H1 (cell line): ENCODE results near the gene ARHGEF28. TPM values are rescaled to one million over a fixed set of nuclear protein-coding genes. Genes with fewer than 3 reads are reported as not detected.

Experiments used
- CBX8 ChIP-seq: fragments of 300-800, 300-1000 bp; sonication (generic); IDR thresholded peaks from 2 replicates; pipeline ENCODE4 v1.7.1; 2016; ENCODE audit warnings: low read depth, low read length, borderline replicate concordance
- polyA plus RNA-seq, 7 experiments: library from polyadenylated mRNA; depleted of rRNA in 3 of 7; stranded (reverse) in 5 of 7; unstranded in 2 of 7; fragments of >200 nt in 5 of 7; fragments of 200-250 nt in 2 of 7; gene quantifications; 1 replicate in 5 of 7; 2 replicates in 1 of 7; 4 replicates in 1 of 7; pipeline versions ENCODE4 v1.2.1 to v1.2.3, GENCODE V29; 2011 to 2013; ENCODE audit warnings: missing spikeins in 2 of 7, mixed read lengths in 2 of 7
- total RNA-seq: library from RNA; stranded (reverse); fragmentation: NEBNext Ultra II Directional; extraction: Animal tissue kit (Norgen Biotek cat#: 25700); gene quantifications from 2 replicates; pipeline ENCODE4 v1.2.1, GENCODE V29; 2021
- TF ChIP-seq, protein P1 (sequence below): fragments of 300-600 bp; sonication (generic); IDR thresholded peaks from 2 replicates; pipeline ENCODE4 v1.7.1; 2012; ENCODE audit warnings: low read length, moderate library complexity, mild to moderate bottlenecking, inconsistent platforms; ENCODE audit not compliant: insufficient replicate concordance

ARHGEF28 gene
- total and polyA plus RNA-seq, 2 of the 8 experiments (the other 6 are each of a cell fraction or from before 2014, with no cell fraction given): 0.33 to 1.0 TPM

DNA sequence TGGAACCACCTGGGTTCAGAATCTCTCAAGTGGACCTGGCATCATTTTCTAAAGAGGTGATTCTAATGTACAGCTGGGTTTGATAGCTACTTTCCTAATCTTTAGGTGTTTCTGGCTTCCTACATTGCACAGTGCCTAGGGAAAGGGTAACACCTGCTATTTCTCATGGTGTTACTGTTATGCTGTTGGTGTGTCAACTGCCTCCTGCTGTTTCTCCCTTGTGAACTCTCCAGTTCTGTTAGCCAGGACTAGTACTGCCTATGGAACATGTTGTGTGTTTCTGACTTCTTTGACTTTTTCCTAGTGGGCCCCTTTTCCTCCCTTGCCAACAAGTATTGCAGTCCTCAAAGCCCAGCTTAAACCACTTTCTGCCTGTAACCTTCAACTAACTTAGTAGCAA lies 5.5 kb downstream of the ARHGEF28 start (continued):
- TF ChIP-seq, protein P1, sequence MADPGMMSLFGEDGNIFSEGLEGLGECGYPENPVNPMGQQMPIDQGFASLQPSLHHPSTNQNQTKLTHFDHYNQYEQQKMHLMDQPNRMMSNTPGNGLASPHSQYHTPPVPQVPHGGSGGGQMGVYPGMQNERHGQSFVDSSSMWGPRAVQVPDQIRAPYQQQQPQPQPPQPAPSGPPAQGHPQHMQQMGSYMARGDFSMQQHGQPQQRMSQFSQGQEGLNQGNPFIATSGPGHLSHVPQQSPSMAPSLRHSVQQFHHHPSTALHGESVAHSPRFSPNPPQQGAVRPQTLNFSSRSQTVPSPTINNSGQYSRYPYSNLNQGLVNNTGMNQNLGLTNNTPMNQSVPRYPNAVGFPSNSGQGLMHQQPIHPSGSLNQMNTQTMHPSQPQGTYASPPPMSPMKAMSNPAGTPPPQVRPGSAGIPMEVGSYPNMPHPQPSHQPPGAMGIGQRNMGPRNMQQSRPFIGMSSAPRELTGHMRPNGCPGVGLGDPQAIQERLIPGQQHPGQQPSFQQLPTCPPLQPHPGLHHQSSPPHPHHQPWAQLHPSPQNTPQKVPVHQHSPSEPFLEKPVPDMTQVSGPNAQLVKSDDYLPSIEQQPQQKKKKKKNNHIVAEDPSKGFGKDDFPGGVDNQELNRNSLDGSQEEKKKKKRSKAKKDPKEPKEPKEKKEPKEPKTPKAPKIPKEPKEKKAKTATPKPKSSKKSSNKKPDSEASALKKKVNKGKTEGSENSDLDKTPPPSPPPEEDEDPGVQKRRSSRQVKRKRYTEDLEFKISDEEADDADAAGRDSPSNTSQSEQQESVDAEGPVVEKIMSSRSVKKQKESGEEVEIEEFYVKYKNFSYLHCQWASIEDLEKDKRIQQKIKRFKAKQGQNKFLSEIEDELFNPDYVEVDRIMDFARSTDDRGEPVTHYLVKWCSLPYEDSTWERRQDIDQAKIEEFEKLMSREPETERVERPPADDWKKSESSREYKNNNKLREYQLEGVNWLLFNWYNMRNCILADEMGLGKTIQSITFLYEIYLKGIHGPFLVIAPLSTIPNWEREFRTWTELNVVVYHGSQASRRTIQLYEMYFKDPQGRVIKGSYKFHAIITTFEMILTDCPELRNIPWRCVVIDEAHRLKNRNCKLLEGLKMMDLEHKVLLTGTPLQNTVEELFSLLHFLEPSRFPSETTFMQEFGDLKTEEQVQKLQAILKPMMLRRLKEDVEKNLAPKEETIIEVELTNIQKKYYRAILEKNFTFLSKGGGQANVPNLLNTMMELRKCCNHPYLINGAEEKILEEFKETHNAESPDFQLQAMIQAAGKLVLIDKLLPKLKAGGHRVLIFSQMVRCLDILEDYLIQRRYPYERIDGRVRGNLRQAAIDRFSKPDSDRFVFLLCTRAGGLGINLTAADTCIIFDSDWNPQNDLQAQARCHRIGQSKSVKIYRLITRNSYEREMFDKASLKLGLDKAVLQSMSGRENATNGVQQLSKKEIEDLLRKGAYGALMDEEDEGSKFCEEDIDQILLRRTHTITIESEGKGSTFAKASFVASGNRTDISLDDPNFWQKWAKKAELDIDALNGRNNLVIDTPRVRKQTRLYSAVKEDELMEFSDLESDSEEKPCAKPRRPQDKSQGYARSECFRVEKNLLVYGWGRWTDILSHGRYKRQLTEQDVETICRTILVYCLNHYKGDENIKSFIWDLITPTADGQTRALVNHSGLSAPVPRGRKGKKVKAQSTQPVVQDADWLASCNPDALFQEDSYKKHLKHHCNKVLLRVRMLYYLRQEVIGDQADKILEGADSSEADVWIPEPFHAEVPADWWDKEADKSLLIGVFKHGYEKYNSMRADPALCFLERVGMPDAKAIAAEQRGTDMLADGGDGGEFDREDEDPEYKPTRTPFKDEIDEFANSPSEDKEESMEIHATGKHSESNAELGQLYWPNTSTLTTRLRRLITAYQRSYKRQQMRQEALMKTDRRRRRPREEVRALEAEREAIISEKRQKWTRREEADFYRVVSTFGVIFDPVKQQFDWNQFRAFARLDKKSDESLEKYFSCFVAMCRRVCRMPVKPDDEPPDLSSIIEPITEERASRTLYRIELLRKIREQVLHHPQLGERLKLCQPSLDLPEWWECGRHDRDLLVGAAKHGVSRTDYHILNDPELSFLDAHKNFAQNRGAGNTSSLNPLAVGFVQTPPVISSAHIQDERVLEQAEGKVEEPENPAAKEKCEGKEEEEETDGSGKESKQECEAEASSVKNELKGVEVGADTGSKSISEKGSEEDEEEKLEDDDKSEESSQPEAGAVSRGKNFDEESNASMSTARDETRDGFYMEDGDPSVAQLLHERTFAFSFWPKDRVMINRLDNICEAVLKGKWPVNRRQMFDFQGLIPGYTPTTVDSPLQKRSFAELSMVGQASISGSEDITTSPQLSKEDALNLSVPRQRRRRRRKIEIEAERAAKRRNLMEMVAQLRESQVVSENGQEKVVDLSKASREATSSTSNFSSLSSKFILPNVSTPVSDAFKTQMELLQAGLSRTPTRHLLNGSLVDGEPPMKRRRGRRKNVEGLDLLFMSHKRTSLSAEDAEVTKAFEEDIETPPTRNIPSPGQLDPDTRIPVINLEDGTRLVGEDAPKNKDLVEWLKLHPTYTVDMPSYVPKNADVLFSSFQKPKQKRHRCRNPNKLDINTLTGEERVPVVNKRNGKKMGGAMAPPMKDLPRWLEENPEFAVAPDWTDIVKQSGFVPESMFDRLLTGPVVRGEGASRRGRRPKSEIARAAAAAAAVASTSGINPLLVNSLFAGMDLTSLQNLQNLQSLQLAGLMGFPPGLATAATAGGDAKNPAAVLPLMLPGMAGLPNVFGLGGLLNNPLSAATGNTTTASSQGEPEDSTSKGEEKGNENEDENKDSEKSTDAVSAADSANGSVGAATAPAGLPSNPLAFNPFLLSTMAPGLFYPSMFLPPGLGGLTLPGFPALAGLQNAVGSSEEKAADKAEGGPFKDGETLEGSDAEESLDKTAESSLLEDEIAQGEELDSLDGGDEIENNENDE: no peak
- TF ChIP-seq CBX8: no peak
